ENCODE results near the gene MST1.

MST1 gene

GRCh38 chr3:49673715-49674496 is 15.4 kb downstream of the MST1 start, which contains the start of gene APEH:
Gene APEH (plus strand): TSS chr3:49674351. CDS start chr3:49674402, 51 bp downstream.
- peak; percentile 98 for DNase-seq

GRCh38 chr3:49673121-49673714 is 16.1 kb downstream of the MST1 start:
- DNase-seq = no peak

DNA sequence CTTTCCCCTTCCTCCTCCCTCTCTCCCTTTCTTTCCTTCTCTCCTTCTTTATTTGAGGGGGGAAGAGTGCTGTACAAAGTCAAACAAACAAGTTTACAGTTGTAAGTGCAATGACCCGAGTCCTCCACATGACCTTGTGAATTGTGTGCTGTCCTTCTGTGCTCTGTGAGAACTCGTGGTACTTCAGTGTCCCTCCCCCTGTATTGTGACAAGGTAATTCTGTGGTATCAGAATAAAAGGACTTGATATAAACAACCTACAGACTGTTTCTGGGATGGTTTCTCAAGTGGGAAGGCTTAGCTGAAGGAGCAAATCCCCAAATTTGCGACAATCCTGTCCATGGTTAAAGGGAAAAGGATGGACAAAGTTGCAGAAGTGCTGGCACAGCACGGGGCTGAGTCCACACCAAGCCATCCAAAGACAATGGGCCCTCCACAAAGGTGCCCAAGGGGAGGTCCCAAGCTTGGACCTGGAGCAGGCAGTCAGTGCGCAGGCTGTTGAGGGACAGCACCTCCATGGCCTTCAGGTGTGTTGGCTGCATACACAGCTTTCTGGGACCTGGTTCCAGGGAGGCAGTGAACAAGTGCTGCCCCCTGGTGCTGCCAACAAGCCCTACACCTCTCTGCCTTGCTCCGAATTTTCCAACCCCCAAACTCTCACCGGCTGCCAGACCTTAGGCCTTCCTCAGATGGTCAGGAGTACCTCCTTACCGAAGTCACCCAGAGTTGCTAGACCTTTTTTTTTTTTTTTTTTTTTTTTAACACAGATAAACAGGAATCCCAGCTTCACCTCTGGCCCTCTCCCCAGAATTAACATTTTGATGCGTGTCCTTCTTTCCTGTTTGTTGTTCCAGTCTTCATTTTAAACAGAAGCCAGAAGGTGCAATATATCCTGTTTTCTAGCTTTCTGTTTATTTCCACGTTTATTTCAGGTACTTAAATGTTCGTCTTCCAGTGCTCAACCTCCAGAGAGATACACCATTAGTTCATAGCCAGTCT is 17.7 kb downstream of the MST1 start:
- peak; percentile 52 for DNase-seq

- no peak for DNase-seq
These were observed 18.4 kb downstream of the MST1 start for GRCh38 chr3:49670940-49671290.

- no peak for DNase-seq
These were observed 19.9 kb downstream of the MST1 start for GRCh38 chr3:49669352-49669751.

GRCh38 chr3:49668861-49669260 is 20.4 kb downstream of the MST1 start:
- DNase-seq = no peak

DNA sequence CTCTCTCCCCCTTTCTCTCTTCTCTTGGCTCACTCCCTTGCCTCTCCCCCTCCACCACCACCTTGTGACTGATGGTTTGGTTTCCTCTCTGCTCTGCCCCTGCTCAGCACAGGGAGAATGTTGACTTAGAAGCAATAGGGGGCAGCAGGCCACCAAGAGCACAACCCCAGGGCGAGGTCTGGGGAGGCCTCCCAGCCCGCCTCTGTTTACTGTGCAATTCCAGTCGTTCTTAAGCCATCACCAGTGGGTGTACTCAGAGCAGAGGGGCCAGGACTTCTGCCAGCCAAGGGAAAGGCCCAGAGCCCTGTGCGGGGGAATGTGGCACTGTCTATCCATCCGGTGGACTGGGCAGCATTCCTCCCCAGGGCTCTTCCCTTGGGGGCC is 20.9 kb downstream of the MST1 start:
- no peak for DNase-seq

DNA sequence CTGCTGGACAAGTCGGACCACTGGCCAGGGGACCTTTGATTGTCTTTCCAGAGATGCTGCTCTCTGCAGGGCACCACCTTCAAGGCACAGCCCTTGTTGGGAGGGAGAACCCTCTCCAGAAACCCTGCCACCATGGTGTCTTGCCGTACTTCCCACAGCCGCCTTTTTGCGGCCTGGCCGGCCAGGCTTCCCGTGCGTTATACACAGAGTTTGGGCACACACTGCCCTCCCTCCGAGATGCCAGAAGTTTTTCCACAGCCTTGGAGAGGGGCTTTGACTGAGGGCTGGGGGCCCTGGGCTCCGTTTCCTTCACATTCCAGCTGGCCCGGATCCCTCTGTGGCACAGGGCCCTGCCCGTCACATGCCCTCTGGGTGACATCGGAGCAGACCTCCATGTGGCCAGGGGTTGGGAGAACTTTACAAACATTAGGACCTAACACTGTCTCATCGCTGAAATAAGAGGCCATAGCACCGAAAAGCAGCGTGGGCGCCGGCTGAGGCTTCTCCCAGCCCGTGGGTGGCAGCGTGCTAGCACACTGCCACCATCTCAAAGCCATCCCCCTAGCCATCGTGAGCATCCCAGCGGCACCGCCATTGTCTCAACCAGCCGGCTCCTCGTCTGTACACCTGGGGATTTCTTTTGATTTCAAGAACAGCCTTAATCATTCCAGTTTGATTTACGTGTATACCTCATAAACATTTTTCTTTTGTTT is 21.4 kb downstream of the MST1 start:
- no peak for DNase-seq

- peak; percentile 40 for DNase-seq
These were observed 22.7 kb downstream of the MST1 start for GRCh38 chr3:49666592-49666991.

DNA sequence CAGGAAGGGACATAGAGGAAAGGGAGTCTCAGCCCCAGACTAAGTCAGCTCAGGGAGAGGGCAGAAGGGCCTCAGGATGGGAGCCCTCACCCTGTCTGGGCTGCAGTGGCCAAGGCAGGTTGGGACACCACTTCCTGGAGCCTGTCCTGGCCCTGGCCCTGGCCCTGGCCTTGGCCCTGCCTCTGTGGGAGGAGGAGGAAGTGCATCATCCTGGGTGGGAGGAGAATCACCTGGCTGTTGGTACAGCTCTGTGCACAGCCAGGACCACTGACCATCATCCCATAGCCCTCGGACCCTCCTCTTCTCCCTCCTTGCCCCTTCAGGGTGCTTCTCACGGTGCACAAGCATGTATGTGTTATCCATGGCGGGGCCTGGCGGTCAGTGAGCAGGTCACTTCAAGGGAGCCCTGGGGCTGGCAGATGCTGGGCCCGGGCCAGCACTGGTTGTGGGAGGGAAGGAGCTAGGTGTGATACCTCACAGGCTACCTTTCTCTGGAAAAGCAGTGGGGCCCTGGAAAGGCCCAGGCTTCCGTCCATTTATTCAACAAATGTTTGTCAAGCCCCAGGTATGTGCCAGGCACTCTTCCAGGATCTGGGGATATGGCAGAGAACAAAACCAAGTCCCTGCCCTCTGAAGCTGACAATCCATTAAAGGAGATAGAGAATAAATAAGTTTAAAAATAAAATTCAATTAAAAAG is 23.3 kb downstream of the MST1 start:
- DNase-seq = no peak

GRCh38 chr3:49664300-49664699 is 25.0 kb downstream of the MST1 start:
- no peak for DNase-seq

- no peak for DNase-seq
These were observed 25.4 kb downstream of the MST1 start for GRCh38 chr3:49663831-49664230.

DNA sequence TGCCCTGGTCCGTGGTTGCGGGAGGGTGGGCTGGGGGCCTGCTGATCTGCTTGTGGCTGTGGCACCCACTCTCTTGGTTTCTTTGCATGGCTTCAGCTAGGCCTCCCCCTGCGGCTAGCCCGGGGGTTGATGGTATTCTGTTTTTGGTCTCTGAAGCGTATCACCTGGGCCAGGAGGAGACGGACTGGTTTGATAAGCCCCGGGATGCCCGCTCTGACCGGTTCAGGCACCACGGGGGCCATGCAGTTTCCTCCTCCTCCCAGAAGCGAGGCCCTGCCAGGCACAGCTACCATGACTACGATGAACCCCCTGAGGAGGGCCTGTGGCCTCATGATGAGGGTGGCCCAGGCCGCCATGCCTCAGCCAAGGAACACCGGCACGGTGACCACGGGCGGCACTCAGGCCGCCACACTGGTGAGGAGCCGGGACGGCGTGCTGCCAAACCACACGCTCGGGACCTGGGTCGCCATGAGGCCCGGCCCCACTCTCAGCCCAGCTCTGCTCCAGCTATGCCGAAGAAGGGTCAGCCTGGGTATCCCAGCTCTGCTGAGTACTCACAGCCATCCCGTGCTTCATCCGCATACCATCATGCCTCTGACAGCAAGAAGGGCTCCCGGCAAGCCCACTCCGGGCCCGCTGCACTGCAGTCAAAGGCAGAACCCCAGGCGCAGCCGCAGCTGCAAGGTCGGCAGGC is 26.4 kb downstream of the MST1 start:
- no peak for DNase-seq

DNA sequence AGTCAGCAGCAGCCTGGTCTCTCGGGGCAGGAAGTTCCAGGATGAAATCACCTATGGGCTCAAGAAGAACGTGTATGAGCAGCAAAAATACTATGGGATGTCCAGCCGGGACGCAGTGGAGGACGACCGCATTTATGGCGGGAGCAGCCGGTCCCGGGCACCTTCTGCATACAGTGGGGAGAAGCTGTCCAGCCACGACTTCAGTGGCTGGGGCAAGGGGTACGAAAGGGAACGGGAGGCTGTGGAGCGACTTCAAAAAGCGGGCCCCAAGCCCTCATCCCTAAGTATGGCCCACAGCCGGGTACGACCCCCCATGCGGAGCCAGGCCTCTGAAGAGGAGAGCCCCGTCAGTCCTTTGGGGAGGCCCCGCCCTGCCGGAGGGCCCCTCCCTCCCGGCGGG is 27.3 kb downstream of the MST1 start:
- no peak for DNase-seq

- no peak for DNase-seq
These were observed 28.0 kb downstream of the MST1 start for GRCh38 chr3:49661281-49661680.

DNA sequence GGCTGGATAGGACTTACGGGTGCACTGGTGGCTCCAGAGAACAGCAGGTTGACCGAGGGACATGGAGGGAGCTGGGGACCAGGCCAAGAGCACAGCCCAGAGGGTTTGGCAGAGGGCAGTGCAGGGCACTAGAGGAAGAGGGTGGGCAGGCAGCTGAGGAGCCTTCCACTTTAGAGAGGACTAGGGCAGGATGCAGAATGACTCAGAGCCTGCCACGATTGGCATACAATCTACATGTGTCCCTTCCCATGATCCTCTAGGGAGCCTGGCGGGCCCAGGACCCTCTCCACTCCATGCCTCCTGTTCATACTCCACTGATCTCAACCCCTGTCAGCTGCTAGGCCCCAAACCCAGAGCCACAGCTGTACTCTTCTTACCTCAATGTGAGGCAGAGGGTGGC is 29.5 kb downstream of the MST1 start:
- no peak for DNase-seq

DNA sequence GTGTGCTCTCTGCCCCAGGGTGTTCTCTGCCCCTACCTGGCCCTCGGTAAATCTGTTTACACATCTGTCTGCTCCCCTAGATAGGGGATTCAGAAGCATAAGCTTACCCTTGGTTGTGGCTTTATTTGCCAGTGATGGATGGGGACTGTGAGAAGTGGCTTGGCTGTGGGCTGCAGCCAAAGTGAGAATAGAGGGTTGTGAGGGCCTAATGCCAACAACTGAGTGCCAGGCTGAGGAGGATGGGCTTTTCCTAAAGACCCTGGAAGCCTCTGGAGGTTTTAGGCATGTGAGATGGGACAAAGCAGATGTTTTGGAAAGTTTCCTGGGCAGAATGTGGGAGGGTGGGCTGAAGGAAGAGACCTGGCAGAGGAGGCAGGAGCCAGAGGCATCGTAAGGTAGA is 30.6 kb downstream of the MST1 start:
- DNase-seq = no peak

DNA sequence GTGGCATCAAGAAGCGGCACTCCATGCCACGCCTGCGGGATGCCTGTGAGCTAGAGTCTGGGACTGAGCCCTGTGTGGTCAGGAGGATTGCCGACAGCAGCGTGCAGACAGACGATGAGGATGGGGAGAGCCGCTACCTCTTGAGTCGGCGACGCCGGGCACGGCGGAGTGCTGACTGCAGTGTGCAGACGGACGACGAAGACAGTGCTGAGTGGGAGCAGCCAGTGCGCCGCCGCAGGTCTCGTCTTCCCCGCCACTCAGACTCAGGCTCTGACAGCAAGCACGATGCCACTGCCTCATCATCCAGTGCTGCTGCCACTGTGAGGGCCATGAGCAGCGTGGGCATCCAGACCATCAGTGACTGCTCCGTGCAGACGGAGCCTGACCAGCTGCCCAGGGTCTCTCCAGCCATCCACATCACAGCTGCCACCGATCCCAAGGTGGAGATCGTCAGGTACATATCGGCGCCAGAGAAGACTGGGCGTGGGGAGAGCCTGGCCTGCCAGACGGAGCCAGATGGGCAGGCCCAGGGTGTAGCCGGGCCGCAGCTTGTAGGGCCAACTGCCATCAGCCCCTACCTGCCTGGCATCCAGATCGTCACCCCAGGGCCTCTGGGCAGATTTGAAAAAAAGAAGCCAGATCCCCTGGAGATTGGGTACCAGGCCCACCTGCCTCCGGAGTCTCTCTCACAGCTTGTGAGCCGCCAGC is 31.9 kb downstream of the MST1 start:
- DNase-seq = no peak

DNA sequence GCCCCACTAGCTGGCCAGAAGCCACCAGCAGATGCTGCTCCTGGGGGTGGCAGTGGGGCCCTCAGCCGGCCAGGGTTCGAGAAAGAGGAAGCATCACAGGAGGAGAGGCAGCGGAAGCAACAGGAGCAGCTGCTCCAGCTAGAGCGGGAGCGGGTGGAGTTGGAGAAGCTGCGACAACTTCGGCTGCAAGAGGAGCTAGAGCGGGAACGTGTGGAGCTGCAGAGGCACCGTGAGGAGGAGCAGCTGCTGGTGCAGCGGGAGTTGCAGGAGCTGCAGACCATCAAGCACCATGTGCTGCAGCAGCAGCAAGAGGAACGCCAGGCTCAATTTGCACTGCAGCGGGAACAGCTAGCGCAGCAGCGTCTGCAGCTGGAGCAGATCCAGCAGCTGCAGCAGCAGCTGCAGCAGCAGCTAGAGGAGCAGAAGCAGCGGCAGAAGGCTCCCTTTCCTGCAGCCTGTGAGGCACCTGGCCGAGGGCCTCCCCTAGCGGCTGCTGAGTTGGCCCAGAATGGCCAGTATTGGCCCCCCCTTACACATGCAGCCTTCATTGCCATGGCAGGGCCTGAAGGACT is 32.6 kb downstream of the MST1 start:
- DNase-seq = peak; percentile 24

GRCh38 chr3:49655731-49656285 is 33.5 kb downstream of the MST1 start:
- no peak for DNase-seq
